GM12878 (cell line): ENCODE measurements around the gene SACS.

Source experiments
- SP1 ChIP-seq: IDR thresholded peaks from one replicate; pipeline ENCODE4 v1.6.1; 2011; ENCODE audit warnings: low read depth, low read length
- ZNF274 ChIP-seq: IDR thresholded peaks from one replicate; pipeline ENCODE4 v1.8.0; 2011; ENCODE audit not compliant: insufficient read length, insufficient read depth
- TF ChIP-seq, protein P1 (sequence below), 3 experiments: IDR thresholded peaks in 2 of 3; conservative IDR thresholded peaks in 1 of 3; 2 replicates each; pipeline ENCODE4 v1.5.1; 2011; ENCODE audit warnings: low read depth in 3 of 3, low read length in 3 of 3, mild to moderate bottlenecking in 3 of 3, control low read depth in 2 of 3, moderate library complexity in 2 of 3, inconsistent platforms in 1 of 3, mixed read lengths in 1 of 3; ENCODE audit not compliant: control insufficient read depth in 2 of 3, insufficient read depth in 1 of 3; ENCODE audit errors: extremely low read depth in 1 of 3

- TF ChIP-seq, protein P1, sequence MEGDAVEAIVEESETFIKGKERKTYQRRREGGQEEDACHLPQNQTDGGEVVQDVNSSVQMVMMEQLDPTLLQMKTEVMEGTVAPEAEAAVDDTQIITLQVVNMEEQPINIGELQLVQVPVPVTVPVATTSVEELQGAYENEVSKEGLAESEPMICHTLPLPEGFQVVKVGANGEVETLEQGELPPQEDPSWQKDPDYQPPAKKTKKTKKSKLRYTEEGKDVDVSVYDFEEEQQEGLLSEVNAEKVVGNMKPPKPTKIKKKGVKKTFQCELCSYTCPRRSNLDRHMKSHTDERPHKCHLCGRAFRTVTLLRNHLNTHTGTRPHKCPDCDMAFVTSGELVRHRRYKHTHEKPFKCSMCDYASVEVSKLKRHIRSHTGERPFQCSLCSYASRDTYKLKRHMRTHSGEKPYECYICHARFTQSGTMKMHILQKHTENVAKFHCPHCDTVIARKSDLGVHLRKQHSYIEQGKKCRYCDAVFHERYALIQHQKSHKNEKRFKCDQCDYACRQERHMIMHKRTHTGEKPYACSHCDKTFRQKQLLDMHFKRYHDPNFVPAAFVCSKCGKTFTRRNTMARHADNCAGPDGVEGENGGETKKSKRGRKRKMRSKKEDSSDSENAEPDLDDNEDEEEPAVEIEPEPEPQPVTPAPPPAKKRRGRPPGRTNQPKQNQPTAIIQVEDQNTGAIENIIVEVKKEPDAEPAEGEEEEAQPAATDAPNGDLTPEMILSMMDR (IDR thresholded peaks at IDR 0.05 in 2 of 3, conservative IDR thresholded peaks at IDR 0.05 in 1 of 3; ENCODE audit: control insufficient read depth in 2 of 3, extremely low read depth in 1 of 3, insufficient read depth in 1 of 3, low read depth in 3 of 3, low read length in 3 of 3) = no peak
- TF ChIP-seq SP1 (no peak), ZNF274 (no peak)
Measured at GRCh38 chr13:23356368-23356767, 77.1 kb downstream of the SACS start.
